OCI-LY3 (cell line): ENCODE results near the gene DEPDC5.

ENCODE experiments used
- CTCF ChIP-seq: fragments of 200-600, 300-600 bp; sonication (generic); IDR thresholded peaks from 2 replicates; pipeline ENCODE4 v1.5.1; 2014; ENCODE audit warnings: antibody characterized with exemption, low read length, low read depth
- EZH2phosphoT487 ChIP-seq: fragments of 200-600 bp; shearing (Covaris generic); IDR thresholded peaks from 2 replicates; pipeline ENCODE4 v1.6.1; 2018; ENCODE audit warnings: antibody characterized with exemption, mixed run types, low read depth

GRCh38 chr22:31838917-31839316, 85.1 kb downstream of the DEPDC5 start:
- TF ChIP-seq CTCF, result no peak
- TF ChIP-seq EZH2phosphoT487, result no peak
